HG03108 (cell line): Measurements from ENCODE around the gene PLCXD1.
"Not testable (repeated sequence)": the region's sequence is repeated elsewhere in the genome, so short reads cannot be mapped to it uniquely, and the experiment has no call there.

Experiments used
- ATAC-seq: cut with Tn5 transposase; IDR thresholded peaks from one replicate; pipeline ENCODE4 v1.9.1; 2021; ENCODE audit warnings: moderate library complexity; ENCODE audit not compliant: unreplicated experiment

Gene PLCXD1

DNA sequence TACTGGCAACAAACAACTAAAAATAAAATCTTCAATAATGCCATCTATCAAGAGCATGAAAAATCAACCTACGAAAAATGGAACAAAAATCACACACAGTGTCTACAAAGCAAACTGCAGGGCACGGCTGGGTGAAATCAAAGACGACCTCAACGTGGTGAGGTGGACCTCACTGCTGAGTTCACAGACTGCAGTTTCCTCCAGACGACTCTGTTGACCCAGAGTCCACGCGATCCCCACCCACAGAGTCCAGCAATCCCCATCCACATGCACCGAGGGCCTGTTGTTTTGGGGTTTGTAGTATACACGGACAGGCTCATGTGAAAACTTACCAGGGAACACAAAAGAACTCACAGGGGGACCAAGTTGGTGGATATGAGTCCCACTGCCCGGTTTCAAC is 68.5 kb downstream of the PLCXD1 start:
- no peak for ATAC-seq

DNA sequence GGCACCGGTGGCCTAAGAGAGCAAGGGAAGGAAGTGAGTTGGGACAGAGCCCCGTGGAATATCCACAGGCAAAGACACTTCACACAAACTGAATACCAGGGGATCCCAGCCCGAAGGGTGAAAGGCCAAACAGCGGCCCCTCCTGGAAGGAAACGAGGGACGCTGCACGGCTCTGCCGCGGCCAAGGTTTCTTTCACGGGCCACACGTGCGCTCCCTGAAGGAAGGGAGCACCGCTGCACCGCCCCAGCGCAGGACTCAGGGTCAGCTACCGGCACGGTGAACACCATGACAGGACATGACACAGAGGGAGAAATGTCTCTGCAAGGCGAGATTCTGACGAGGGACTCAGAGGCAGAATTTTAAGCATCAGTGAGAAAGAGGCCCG is 69.0 kb downstream of the PLCXD1 start:
- ATAC-seq: no peak

DNA sequence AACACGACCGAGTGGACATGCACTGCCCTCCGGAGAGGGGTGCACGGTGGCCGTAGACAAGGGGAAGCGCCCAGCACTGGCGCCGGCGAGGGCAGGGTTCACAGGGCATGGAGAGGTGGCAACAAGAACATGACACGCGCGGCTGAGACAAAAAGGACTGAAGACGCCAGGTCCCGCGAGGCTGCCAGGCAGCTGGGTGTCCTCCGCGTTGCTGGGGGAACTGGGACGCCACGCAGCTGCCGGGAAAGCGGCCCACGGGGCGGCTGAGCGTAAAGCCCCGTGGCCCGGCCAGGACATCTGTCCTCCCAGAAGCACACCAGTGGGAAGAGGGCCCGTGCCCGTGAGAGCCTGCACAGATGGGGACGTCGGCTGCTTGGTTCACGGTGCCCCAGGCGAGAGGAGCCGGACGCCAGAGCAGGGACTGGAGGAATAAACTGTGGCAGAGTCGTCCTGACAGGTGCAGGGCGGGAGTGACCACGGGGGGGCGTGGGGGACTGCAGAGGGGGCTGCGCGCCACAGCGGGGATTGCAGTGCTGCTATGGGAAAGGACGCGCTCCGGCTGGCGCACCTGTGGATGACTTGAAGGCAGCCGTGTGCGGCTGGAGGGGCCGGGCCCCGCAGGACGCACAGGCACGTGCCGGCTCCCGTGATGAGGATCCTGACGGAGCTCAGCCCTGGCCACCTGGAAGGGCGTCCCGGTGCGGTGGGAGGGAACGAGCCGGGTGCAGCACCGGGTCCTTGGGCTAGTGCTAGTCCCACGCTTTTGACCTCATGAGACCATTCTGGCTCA is 69.5 kb downstream of the PLCXD1 start:
- ATAC-seq: no peak

DNA sequence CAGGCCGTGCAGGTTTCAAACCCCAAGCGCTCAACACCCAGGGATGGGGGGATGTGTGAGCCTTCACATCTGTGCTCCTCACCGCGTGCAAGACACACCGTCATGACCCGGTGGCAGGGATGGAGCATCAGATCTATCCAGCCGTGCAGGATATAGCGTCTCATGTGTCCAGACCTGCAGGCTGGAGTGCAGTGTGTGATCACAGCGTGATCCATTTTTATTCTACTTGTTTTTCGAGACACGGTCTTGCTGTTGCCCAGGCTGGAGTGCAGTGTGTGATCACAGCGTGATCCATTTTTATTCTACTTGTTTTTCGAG is 70.1 kb downstream of the PLCXD1 start:
- not testable (repeated sequence) for ATAC-seq

DNA sequence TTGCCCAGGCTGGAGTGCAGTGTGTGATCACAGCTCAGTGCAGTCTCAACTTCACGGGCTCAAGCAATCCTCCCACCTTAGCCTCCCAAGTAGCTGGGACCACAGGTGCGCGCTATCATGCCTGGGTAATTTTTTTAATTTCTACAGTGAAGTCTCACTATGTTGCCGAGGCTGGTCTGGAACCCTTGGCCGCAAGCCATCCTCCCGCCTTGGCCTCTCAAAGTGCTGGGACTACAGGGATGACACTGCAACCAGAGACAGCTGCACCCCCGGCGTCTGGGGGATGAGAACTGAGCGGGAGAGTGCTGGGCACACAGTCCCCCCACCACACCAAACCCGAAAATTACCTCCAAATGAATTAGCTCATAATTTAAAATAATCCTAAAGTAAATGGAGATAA is 70.6 kb downstream of the PLCXD1 start:
- no peak for ATAC-seq

DNA sequence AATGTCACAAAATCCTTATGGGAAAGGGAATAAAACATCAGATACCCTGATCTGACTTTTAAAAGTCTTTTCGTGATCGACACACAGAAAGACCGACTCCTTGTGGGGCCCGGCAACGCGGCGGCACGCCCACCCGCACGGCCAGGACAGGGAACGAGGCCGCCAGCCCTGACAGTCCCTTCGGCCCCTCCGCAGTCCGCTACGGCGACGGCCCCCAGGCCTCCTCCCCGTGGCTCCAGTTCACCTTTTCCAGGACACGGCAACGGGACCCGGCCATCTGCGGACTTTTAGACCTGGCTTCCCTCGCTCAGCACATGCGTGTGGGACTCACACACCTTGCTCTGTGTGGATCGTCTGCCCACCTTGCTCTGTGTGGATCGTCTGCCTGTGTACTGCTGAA is 71.0 kb downstream of the PLCXD1 start:
- no peak for ATAC-seq

DNA sequence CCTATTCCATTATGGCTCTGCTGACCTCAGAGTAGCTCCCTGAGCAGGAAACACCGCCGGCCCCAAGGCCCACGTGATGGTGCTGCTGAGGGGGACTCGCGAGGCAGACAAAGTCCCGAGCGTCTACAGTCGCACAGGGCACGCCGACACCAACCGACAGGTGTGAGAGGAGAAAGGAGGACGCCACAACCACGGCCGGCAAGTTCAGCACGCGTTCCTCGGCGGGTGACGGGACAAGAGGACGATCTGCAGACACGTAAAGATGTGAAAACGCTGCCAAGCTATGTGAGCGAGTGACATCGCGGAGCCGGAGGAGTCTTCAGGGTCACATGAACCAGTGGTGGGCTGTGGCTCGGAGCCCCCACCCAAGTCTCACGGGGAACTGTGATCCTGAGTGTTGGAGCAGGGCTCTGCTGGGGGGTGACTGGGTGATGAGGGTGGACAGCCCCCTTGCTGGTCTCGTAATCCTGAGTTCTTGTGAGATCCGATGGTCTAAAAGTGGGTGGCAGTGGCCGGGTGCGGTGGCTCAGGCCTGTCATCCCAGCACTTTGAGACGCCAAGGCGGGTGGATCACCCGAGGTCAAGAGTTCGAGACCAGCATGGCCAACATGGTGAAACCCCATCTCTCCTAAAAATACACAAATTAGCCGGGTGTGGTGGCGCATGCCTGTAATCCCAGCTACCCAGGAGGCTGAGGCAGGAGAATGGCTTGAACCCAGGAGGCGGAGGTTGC is 71.6 kb downstream of the PLCXD1 start:
- ATAC-seq: no peak
